NB4 (cell line): ENCODE data around the gene C17orf107.

Source experiments
- MYC ChIP-seq: IDR thresholded peaks from 2 replicates; pipeline ENCODE4 v1.6.1; 2011; ENCODE audit warnings: low read depth, low read length
- POLR2A ChIP-seq: IDR thresholded peaks from 2 replicates; pipeline ENCODE4 v1.6.1; 2011; ENCODE audit warnings: mild to moderate bottlenecking; ENCODE audit not compliant: insufficient read length; ENCODE audit errors: extremely low read depth
- TF ChIP-seq, protein P1 (sequence below): IDR thresholded peaks from one replicate; pipeline ENCODE4 v1.5.1; 2012; ENCODE audit warnings: low read depth, low read length
- TF ChIP-seq, protein P2 (sequence below): IDR thresholded peaks from 2 replicates; pipeline ENCODE4 v1.6.1; 2011; ENCODE audit warnings: low read depth, low read length

DNA sequence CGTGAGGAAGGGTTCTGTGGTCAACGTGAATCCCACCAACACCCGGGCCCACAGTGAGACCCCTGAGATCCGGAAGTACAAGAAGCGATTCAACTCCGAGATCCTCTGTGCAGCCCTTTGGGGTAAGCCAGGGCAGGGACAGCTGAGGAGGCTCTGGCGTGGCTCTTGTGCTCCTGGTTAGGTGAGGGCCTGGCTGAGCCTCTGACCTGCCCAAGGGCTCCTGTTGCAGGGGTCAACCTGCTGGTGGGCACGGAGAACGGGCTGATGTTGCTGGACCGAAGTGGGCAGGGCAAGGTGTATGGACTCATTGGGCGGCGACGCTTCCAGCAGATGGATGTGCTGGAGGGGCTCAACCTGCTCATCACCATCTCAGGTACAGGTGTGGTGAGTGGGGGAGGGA, 4.2 kb upstream of the C17orf107 start:
- TF ChIP-seq, protein P1, sequence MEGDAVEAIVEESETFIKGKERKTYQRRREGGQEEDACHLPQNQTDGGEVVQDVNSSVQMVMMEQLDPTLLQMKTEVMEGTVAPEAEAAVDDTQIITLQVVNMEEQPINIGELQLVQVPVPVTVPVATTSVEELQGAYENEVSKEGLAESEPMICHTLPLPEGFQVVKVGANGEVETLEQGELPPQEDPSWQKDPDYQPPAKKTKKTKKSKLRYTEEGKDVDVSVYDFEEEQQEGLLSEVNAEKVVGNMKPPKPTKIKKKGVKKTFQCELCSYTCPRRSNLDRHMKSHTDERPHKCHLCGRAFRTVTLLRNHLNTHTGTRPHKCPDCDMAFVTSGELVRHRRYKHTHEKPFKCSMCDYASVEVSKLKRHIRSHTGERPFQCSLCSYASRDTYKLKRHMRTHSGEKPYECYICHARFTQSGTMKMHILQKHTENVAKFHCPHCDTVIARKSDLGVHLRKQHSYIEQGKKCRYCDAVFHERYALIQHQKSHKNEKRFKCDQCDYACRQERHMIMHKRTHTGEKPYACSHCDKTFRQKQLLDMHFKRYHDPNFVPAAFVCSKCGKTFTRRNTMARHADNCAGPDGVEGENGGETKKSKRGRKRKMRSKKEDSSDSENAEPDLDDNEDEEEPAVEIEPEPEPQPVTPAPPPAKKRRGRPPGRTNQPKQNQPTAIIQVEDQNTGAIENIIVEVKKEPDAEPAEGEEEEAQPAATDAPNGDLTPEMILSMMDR, result no peak
- TF ChIP-seq POLR2A (no peak), MYC (no peak)
- TF ChIP-seq, protein P2, sequence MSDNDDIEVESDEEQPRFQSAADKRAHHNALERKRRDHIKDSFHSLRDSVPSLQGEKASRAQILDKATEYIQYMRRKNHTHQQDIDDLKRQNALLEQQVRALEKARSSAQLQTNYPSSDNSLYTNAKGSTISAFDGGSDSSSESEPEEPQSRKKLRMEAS, result no peak
